ENCODE data around the gene KCNH1. TPM values are rescaled to one million over a fixed set of nuclear protein-coding genes. Genes with fewer than 3 reads are reported as not detected.

The KCNH1 gene
- total and polyA plus RNA-seq, 2 of the 4 experiments (the other 2 are of a cell fraction) = 0.27 to 0.54 TPM

DNA sequence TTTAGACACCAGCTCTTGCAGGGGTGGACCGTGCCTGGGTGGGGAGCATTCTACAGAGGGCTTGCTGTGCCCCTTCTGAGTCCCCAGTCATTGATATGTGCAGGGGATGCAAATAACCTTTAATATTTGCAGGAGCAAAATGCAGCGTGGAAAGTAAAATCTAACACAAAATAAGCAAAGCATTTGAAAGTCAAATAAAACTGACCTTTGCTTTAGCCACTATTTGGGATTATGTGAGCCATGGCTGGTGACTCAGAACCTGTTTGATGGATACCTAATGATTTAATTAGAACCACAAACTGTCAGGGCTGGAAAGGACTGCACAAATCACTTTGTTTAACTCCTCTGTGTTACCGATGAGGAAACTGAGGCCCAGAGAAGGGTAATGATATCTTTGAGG is 427.7 kb downstream of the KCNH1 start:
- H3K4me3 ChIP-seq (ENCODE audit: insufficient read depth, low read depth, low read length) = no peak overlapping the region
- H3K36me3 ChIP-seq (ENCODE audit: control insufficient read depth, insufficient read depth, low read length) = no peaks in the 10 kb centered on the region
- CTCF ChIA-PET = no interaction called here
- no peak overlapping the region for H3K4ac ChIP-seq (ENCODE audit: low read depth, low read length)
- in situ Hi-C loops (cut with MboI; ENCODE audit: low sequenced_read_pairs) (no loop called here), dilution Hi-C loops (cut with HindIII; ENCODE audit: low sequenced_read_pairs, unreplicated experiment) (no loop called here), intact Hi-C loops (cut with micrococcal nuclease) (loop anchor here (10.0 kb wide), 1 partner anchor 881 kb away; the partner anchor contains the start of gene UTP25)
- ATAC-seq (ENCODE audit: low read depth) (no peak), DNase-seq (no peak)
- no peak overlapping the region for H3K56ac ChIP-seq (ENCODE audit: extremely low read depth, insufficient read depth, low read length)
- POLR2A ChIA-PET (ENCODE audit: unreplicated experiment) = no interaction called here
- H2AK5ac ChIP-seq (ENCODE audit: low read depth, low read length) = no peak overlapping the region
- no peaks in the 10 kb centered on the region for H4K20me1 ChIP-seq (ENCODE audit: insufficient read depth, low read length)
- no TSS peak for BruUV-seq (replicated peaks)
- H3K4me2 ChIP-seq (ENCODE audit: low read depth, low read length) = no peak overlapping the region
- no CpG with 5 or more reads among the region's 3 CpGs for WGBS, 2 experiments (ENCODE audit: extremely low coverage in 2 of 2, insufficient read length in 1 of 2)
- H3K27ac ChIP-seq (ENCODE audit: insufficient read depth, low read length) = no peak overlapping the region
- H2BK5ac ChIP-seq (ENCODE audit: low read depth, low read length, poor library complexity, severe bottlenecking) = no peak overlapping the region
- no peak overlapping the region for H4K8ac ChIP-seq (ENCODE audit: low read depth in 2 of 2, low read length in 2 of 2)
- H3K4me1 ChIP-seq (ENCODE audit: control insufficient read depth, insufficient read depth, low read length) = no peaks in the 10 kb centered on the region
- H3K27me3 ChIP-seq (ENCODE audit: control insufficient read depth, insufficient read depth, low read length) = no peaks in the 10 kb centered on the region
- H2BK15ac ChIP-seq (ENCODE audit: low read depth, low read length) = no peak overlapping the region
- no peaks in the 10 kb centered on the region for H3K79me1 ChIP-seq (ENCODE audit: low read depth in 1 of 2, low read length in 2 of 2)
- no peaks in the 10 kb centered on the region for H3K9me3 ChIP-seq (ENCODE audit: control insufficient read depth, insufficient read depth, low read length)
- no peaks in the 10 kb centered on the region for H3K9me1 ChIP-seq (ENCODE audit: insufficient read depth, low read length)
- no peak overlapping the region for H2BK20ac ChIP-seq (ENCODE audit: low read depth, low read length)
- H2AK9ac ChIP-seq (replicated peaks; ENCODE audit: low read depth, low read length, poor library complexity) = no peak overlapping the region
- no peak overlapping the region for H3K14ac ChIP-seq (replicated peaks; ENCODE audit: low read depth, low read length)
- no peak overlapping the region for H3K9ac ChIP-seq (ENCODE audit: low read depth, low read length)
- no peak overlapping the region for H2AFZ ChIP-seq (replicated peaks; ENCODE audit: low read length, poor library complexity)
- no peak overlapping the region for H2BK120ac ChIP-seq (ENCODE audit: low read depth, low read length)
- H4K91ac ChIP-seq (ENCODE audit: insufficient read depth, low read depth, low read length) = no peak overlapping the region
- TF ChIP-seq RFX5 (IDR thresholded peaks at IDR 0.05; ENCODE audit: low read depth, low read length) (no peak), NFE2L2 (IDR thresholded peaks at IDR 0.05; ENCODE audit: low read depth, low read length) (no peak), POLR2A (IDR thresholded peaks at IDR 0.05; ENCODE audit: low read depth, low read length) (no peak), MXI1 (IDR thresholded peaks at IDR 0.05; ENCODE audit: borderline replicate concordance, low read depth, low read length) (no peak), FOS (IDR thresholded peaks at IDR 0.05; ENCODE audit: low read depth, low read length) (no peak), CHD1 (IDR thresholded peaks at IDR 0.05; ENCODE audit: low read depth, low read length) (no peak), USF2 (IDR thresholded peaks at IDR 0.05; ENCODE audit: low read depth, low read length) (no peak)
- H3K23ac ChIP-seq (ENCODE audit: low read depth, low read length) = no peak overlapping the region
- no peak overlapping the region for H3K18ac ChIP-seq (ENCODE audit: low read depth, low read length)
- no peak overlapping the region for H4K5ac ChIP-seq (ENCODE audit: low read depth, low read length)
